Endothelial cell of umbilical vein (primary cell): ENCODE measurements around the gene LRRC32. TPM values are rescaled to one million over a fixed set of nuclear protein-coding genes. Genes with fewer than 3 reads are reported as not detected.
"Not testable (repeated sequence)": the region's sequence is repeated elsewhere in the genome, so short reads cannot be mapped to it uniquely, and the experiment has no call there.

Experiments used
- BruUV-seq: library from RNA; stranded (reverse); fragments of 400-500 nt; replicated peaks from 2 replicates; lab custom pipeline; 2021; lab: Mats Ljungman, UMichigan
- CTCF ChIA-PET: fragments of 300-600, 350-600 bp; sonication (Branson Sonifier 250); formaldehyde crosslinking; loops from one replicate; lab custom pipeline; 2021; ENCODE audit warnings: antibody characterized with exemption, inconsistent platforms; lab: Charles Lee
- POLR2A ChIA-PET: fragments of 300-600, 350-600 bp; sonication (Branson Sonifier 250); formaldehyde crosslinking; loops from one replicate; lab custom pipeline; 2021; ENCODE audit warnings: antibody characterized with exemption, inconsistent platforms; lab: Charles Lee
- DNase-seq: peaks from one replicate; pipeline ENCODE4 v3.0.0-alpha.2; 2011; ENCODE audit warnings: low read depth, low spot score
- FAIRE-seq: peaks from 2 replicates; lab custom pipeline; 2011; peaks lifted over from hg19 to GRCh38; lab: Jason Lieb, UNC
- H2AFZ ChIP-seq: 2 replicates; pipeline ENCODE4 v1.6.0; 2012; ENCODE audit warnings: low read depth, low read length, control low read depth, inconsistent platforms
- H3K27ac ChIP-seq: 2 replicates; pipeline ENCODE4 v1.5.1; 2011; ENCODE audit warnings: low read depth, mild to moderate bottlenecking, control low read depth, low read length, moderate library complexity; ENCODE audit not compliant: insufficient read depth
- H3K27me3 ChIP-seq, 2 experiments: 2 replicates each; pipeline versions ENCODE4 v1.6.0 to v1.6.1; 2011; ENCODE audit warnings: low read length in 2 of 2, mixed read lengths in 1 of 2; ENCODE audit not compliant: control insufficient read depth in 2 of 2, insufficient read depth in 2 of 2
- H3K36me3 ChIP-seq, 2 experiments: 2 replicates in 1 of 2; 3 replicates in 1 of 2; pipeline ENCODE4 v1.5.1; 2011; ENCODE audit warnings: low read length in 2 of 2, mild to moderate bottlenecking in 1 of 2, moderate library complexity in 1 of 2; ENCODE audit not compliant: control insufficient read depth in 2 of 2, insufficient read depth in 2 of 2; ENCODE audit errors: extremely low read depth in 1 of 2
- H3K4me1 ChIP-seq: 3 replicates; pipeline ENCODE4 v1.5.1; 2011; ENCODE audit warnings: mild to moderate bottlenecking, low read length; ENCODE audit not compliant: control insufficient read depth, insufficient read depth; ENCODE audit errors: extremely low read depth
- H3K4me2 ChIP-seq: 2 replicates; pipeline ENCODE4 v1.6.1; 2011; ENCODE audit warnings: low read length, control low read depth, mixed read lengths; ENCODE audit not compliant: insufficient read depth
- H3K4me3 ChIP-seq, 3 experiments: fragments of 200-600 bp in 1 of 3; sonication (generic), shearing (Covaris generic) in 1 of 3; replicated peaks in 1 of 3; 2 replicates each; pipeline ENCODE4 v1.5.1; 2011 to 2016; ENCODE audit warnings: control low read depth in 3 of 3, low read length in 3 of 3, mild to moderate bottlenecking in 2 of 3, inconsistent platforms in 1 of 3, low read depth in 1 of 3, moderate library complexity in 1 of 3; ENCODE audit not compliant: insufficient read depth in 1 of 3
- H3K79me2 ChIP-seq: 2 replicates; pipeline ENCODE4 v1.6.0; 2012; ENCODE audit warnings: low read length, inconsistent platforms; ENCODE audit not compliant: control insufficient read depth, insufficient read depth
- H3K9ac ChIP-seq: replicated peaks from 2 replicates; pipeline ENCODE3; 2011; ENCODE audit warnings: low read length, control low read depth; ENCODE audit not compliant: insufficient read depth; ENCODE audit errors: extremely low read depth
- H3K9me1 ChIP-seq: replicated peaks from 3 replicates; pipeline ENCODE4 v1.6.0; 2011; ENCODE audit warnings: mild to moderate bottlenecking, low read length; ENCODE audit not compliant: control insufficient read depth, insufficient read depth; ENCODE audit errors: extremely low read depth
- H3K9me3 ChIP-seq: replicated peaks from 2 replicates; pipeline ENCODE4 v1.5.1; 2012; ENCODE audit warnings: low read length, inconsistent platforms; ENCODE audit not compliant: control insufficient read depth, insufficient read depth
- H4K20me1 ChIP-seq: replicated peaks from 2 replicates; pipeline ENCODE3; 2011; ENCODE audit warnings: mild to moderate bottlenecking, low read length; ENCODE audit not compliant: control insufficient read depth, insufficient read depth; ENCODE audit errors: extremely low read depth
- EZH2 ChIP-seq: IDR thresholded peaks from 2 replicates; pipeline ENCODE4 v1.6.1; 2012; ENCODE audit warnings: borderline replicate concordance, low read depth, mild to moderate bottlenecking, moderate library complexity, low read length, inconsistent platforms; ENCODE audit not compliant: severe bottlenecking
- FOS ChIP-seq: IDR thresholded peaks from 2 replicates; pipeline ENCODE4 v1.6.1; 2011; ENCODE audit warnings: mild to moderate bottlenecking, low read length, moderate library complexity, borderline replicate concordance; ENCODE audit not compliant: insufficient read depth
- GATA2 ChIP-seq: IDR thresholded peaks from 2 replicates; pipeline ENCODE4 v1.7.0; 2011; ENCODE audit warnings: low read depth, mild to moderate bottlenecking, moderate library complexity, mixed read lengths, low read length; ENCODE audit not compliant: insufficient read length, insufficient read depth
- JUN ChIP-seq: IDR thresholded peaks from 2 replicates; pipeline ENCODE4 v1.6.1; 2011; ENCODE audit warnings: borderline replicate concordance, low read depth; ENCODE audit not compliant: insufficient read length, insufficient read depth
- MYC ChIP-seq: IDR thresholded peaks from one replicate; pipeline ENCODE4 v1.6.1; 2011; ENCODE audit warnings: mild to moderate bottlenecking, low read depth, low read length
- POLR2A ChIP-seq: IDR thresholded peaks from 2 replicates; pipeline ENCODE4 v1.6.1; 2012; ENCODE audit warnings: low read depth, mild to moderate bottlenecking, control low read depth, low read length
- POLR2AphosphoS5 ChIP-seq: IDR thresholded peaks from 2 replicates; pipeline ENCODE4 v1.6.1; 2012; ENCODE audit warnings: low read depth, mild to moderate bottlenecking, control low read depth, low read length, moderate library complexity; ENCODE audit not compliant: insufficient read depth
- dilution Hi-C: fragments of 300-500 bp; cut with MboI; formaldehyde crosslinking; loops from one replicate; pipeline ENCODE4 v1.15.0; 2019; ENCODE audit warnings: low sequenced_read_pairs; ENCODE audit not compliant: extremely low pct_ligation_motif_present
- intact Hi-C: fragments of 100-400 bp; cut with micrococcal nuclease; formaldehyde crosslinking; loops from one replicate; pipeline ENCODE4 v1.10.0; 2022
- polyA plus RNA-seq, 4 experiments: library from polyadenylated mRNA; depleted of rRNA in 3 of 4; stranded (reverse) in 3 of 4; unstranded in 1 of 4; fragments of >200 nt; gene quantifications; 2 replicates each; pipeline versions ENCODE4 v1.2.1 to v1.2.3, GENCODE V29; 2011 to 2012; ENCODE audit warnings: missing spikeins in 1 of 4
- total RNA-seq: library from RNA; stranded (reverse); gene quantifications from 2 replicates; pipeline ENCODE4 v1.2.3, GENCODE V29; 2021
- TF ChIP-seq, protein P1 (sequence below), 2 donors: IDR thresholded peaks; 1 replicate in 1 of 2; 2 replicates in 1 of 2; pipeline ENCODE4 v1.5.1; 2011; ENCODE audit warnings: low read length in 2 of 2, mild to moderate bottlenecking in 2 of 2, moderate library complexity in 2 of 2, control low read depth in 1 of 2, inconsistent platforms in 1 of 2, low read depth in 1 of 2; ENCODE audit not compliant: insufficient read depth in 1 of 2; ENCODE audit errors: extremely low read depth in 1 of 2
- TF ChIP-seq, protein P2 (sequence below): IDR thresholded peaks from 2 replicates; pipeline ENCODE4 v1.6.1; 2011; ENCODE audit not compliant: insufficient read depth, insufficient read length

Gene LRRC32
- total and polyA plus RNA-seq, 2 donors (not counting 3 experiments of a cell fraction or from before 2014, with no cell fraction given) = 77.2 to 117 TPM

DNA sequence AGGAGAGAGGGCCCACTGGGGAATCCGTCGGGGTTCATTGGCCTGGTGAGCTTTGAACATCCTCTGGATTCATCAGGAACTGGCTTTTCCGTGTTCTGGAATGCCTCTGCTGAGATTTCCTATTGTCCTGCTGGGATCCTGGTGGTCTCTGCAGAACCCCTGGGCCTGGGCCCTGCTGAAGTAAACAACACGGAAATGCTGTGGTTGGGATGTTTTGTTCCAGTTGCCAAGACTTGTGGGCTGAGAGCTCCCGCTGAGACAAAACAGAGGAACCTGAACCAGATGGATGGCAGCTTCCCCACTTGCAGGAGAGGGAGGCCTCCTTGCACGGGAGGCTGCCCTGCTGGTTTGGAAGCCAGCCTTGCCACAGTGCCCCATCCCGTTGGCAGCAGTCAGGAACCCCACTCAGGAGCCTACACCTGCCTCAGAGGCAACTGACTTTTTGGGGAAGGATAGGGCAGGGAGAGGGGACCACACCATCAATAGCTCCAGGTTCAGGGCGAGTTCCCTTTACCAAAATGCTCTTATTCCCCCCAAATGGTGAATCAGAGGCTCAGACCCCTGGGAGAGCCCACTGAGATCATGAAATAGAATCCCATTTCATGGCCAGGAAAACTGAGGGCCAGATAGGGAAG is 60.7 kb downstream of the LRRC32 start:
- H3K4me1 ChIP-seq = peaks cover 6% of the 10 kb centered on the region
- DNase-seq = no peak

DNA sequence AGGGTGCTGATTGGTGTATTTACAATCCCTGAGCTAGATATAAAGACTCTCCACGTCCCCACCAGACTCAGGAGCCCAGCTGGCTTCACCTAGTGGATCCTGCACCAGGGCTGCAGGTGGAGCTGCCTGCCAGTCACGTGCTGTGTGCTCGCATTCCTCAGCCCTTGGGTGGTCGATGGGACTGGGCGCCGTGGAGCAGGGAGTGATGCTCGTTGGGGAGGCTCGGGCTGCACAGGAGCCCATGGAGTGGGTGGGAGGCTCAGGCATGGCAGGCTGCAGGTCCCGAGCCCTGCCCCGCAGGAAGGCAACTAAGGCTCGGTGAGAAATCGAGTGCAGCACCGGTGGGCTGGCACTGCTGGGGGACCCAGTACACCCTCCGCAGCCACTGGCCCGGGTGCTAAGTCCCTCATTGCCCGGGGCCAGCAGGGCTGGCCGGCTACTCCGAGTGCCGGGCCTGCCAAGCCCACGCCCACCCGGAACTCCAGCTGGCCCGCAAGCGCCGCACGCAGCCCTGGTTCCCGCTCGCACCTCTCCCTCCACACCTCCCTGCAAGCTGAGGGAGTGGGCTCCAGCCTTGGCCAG is 61.6 kb downstream of the LRRC32 start:
- CTCF ChIA-PET = interaction anchor here (1.4 kb wide), 1 partner anchor 10 kb away, joined by 3 read pairs; no protein-coding TSS in a partner anchor
- intact Hi-C loops, dilution Hi-C loops: not testable (repeated sequence)

More for the DNA sequence above, 60.7 kb downstream of the LRRC32 start:
- H3K9me1 ChIP-seq = no peaks in the 10 kb centered on the region
- no peaks in the 10 kb centered on the region for H3K79me2 ChIP-seq
- H3K36me3 ChIP-seq = no peaks in the 10 kb centered on the region
- no peaks in the 10 kb centered on the region for H3K9me3 ChIP-seq
- dilution Hi-C loops = no loop called here
- no peak for FAIRE-seq
- H3K4me3 ChIP-seq = no peak overlapping the region
- H4K20me1 ChIP-seq = no peaks in the 10 kb centered on the region
- BruUV-seq = no TSS peak
- intact Hi-C loops = no loop called here
- no peaks in the 10 kb centered on the region for H3K27me3 ChIP-seq
- POLR2A ChIA-PET = no interaction called here
- no peak overlapping the region for H3K27ac ChIP-seq
- no peak overlapping the region for H2AFZ ChIP-seq
- no peak overlapping the region for H3K4me2 ChIP-seq
- no peak overlapping the region for H3K9ac ChIP-seq
- CTCF ChIA-PET = interaction anchor here (1.2 kb wide), 2 partner anchors 11 to 31 kb away, joined by 3 to 4 read pairs; no protein-coding TSS in a partner anchor
- TF ChIP-seq, protein P1, sequence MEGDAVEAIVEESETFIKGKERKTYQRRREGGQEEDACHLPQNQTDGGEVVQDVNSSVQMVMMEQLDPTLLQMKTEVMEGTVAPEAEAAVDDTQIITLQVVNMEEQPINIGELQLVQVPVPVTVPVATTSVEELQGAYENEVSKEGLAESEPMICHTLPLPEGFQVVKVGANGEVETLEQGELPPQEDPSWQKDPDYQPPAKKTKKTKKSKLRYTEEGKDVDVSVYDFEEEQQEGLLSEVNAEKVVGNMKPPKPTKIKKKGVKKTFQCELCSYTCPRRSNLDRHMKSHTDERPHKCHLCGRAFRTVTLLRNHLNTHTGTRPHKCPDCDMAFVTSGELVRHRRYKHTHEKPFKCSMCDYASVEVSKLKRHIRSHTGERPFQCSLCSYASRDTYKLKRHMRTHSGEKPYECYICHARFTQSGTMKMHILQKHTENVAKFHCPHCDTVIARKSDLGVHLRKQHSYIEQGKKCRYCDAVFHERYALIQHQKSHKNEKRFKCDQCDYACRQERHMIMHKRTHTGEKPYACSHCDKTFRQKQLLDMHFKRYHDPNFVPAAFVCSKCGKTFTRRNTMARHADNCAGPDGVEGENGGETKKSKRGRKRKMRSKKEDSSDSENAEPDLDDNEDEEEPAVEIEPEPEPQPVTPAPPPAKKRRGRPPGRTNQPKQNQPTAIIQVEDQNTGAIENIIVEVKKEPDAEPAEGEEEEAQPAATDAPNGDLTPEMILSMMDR (IDR thresholded peaks at IDR 0.05; ENCODE audit: extremely low read depth in 1 of 2, insufficient read depth in 1 of 2, low read depth in 1 of 2, low read length in 2 of 2) = no peak
- TF ChIP-seq POLR2A = no peak
- no peak for TF ChIP-seq POLR2AphosphoS5
- TF ChIP-seq GATA2 = no peak
- TF ChIP-seq JUN = no peak
- no peak for TF ChIP-seq EZH2
- no peak for TF ChIP-seq MYC
- TF ChIP-seq FOS = no peak
- TF ChIP-seq, protein P2, sequence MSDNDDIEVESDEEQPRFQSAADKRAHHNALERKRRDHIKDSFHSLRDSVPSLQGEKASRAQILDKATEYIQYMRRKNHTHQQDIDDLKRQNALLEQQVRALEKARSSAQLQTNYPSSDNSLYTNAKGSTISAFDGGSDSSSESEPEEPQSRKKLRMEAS = no peak

More for the DNA sequence above, 61.6 kb downstream of the LRRC32 start:
- POLR2A ChIA-PET, H2AFZ ChIP-seq, H3K9ac ChIP-seq, H4K20me1 ChIP-seq, H3K4me1 ChIP-seq, H3K4me2 ChIP-seq, DNase-seq, H3K9me3 ChIP-seq, FAIRE-seq, H3K36me3 ChIP-seq, H3K4me3 ChIP-seq, H3K27me3 ChIP-seq, H3K79me2 ChIP-seq, H3K9me1 ChIP-seq, BruUV-seq, H3K27ac ChIP-seq: not testable (repeated sequence)
